Right lobe of liver (tissue), 4 donors: ENCODE data around the gene ELAC1.

ENCODE experiments used
- POLR2A ChIP-seq: fragments of 450-650 bp; IDR thresholded peaks from one replicate; pipeline ENCODE4 v1.6.1; 2017; ENCODE audit warnings: antibody characterized with exemption, mild to moderate bottlenecking
- TF ChIP-seq, protein P1 (sequence below), 4 donors: fragments of 200-600 bp in 3 of 4; fragments of 450-650 bp in 1 of 4; IDR thresholded peaks; one replicate each; pipeline versions ENCODE4 v1.5.1 to v1.8.0; 2016 to 2022; ENCODE audit warnings: antibody characterized with exemption in 4 of 4, mild to moderate bottlenecking in 2 of 4
- donor health status: DM: no; HTN: no; CAD: no.
- donor health status: DM: no; HTN: no; CAD: no.
- donor health status: DM: no; HTN: yes; CAD: no.

DNA sequence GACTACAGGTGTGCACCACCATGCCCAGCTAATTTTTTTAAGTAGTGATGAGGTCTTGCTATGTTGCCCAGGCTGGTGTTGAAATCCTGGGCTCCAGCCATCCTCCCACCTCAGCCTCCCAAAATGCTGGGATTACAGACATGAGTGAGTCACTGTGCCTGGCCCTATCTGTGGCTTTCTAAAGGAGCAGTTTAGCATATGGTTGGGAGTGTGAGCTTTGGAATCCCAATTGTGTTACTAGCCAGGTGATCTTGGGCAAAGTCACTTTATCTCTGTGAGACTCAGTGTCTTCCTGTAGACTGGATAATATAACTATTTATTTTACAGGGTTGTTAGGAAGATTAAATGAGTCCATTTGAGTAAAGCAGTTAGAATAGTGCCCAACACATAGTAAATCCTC is 42.4 kb downstream of the ELAC1 start:
- TF ChIP-seq, protein P1, sequence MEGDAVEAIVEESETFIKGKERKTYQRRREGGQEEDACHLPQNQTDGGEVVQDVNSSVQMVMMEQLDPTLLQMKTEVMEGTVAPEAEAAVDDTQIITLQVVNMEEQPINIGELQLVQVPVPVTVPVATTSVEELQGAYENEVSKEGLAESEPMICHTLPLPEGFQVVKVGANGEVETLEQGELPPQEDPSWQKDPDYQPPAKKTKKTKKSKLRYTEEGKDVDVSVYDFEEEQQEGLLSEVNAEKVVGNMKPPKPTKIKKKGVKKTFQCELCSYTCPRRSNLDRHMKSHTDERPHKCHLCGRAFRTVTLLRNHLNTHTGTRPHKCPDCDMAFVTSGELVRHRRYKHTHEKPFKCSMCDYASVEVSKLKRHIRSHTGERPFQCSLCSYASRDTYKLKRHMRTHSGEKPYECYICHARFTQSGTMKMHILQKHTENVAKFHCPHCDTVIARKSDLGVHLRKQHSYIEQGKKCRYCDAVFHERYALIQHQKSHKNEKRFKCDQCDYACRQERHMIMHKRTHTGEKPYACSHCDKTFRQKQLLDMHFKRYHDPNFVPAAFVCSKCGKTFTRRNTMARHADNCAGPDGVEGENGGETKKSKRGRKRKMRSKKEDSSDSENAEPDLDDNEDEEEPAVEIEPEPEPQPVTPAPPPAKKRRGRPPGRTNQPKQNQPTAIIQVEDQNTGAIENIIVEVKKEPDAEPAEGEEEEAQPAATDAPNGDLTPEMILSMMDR (IDR thresholded peaks at IDR 0.05): no peak
- no peak for TF ChIP-seq POLR2A
